HG03280 (cell line): ENCODE data around the gene RNU2-1.
"Not testable (repeated sequence)": the region's sequence is repeated elsewhere in the genome, so short reads cannot be mapped to it uniquely, and the experiment has no call there.

Experiments used
- ATAC-seq: cut with Tn5 transposase; IDR thresholded peaks from one replicate; pipeline ENCODE4 v1.9.1; 2021; ENCODE audit warnings: mild to moderate bottlenecking, moderate library complexity; ENCODE audit not compliant: unreplicated experiment

The RNU2-1 gene

DNA sequence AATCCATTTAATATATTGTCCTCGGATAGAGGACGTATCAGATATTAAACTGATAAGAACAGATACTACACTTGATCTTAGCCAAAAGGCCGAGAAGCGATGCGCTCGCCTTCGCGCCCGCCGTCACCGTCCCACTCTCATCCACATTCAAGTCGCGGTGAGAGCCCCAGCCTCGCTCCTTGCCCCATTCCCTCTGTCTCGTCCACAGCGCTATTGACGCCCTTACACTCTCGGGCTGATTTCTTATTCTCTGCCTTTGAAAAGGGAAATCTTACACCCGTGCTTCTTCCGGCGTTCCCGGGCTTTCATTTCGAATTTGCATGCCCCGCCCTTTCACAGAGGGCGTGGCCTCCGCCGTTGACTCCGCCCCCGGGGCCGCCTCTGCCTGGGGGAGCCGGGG, at the start of gene RNU2-1:
Gene RNU2-1, minus strand, starts transcription at position 101 of the 400 bp plus-strand sequence.
- not testable (repeated sequence) for ATAC-seq

GRCh38 chr17:43272914-43273313, 39.1 kb upstream of the RNU2-1 start:
- not testable (repeated sequence) for ATAC-seq

DNA sequence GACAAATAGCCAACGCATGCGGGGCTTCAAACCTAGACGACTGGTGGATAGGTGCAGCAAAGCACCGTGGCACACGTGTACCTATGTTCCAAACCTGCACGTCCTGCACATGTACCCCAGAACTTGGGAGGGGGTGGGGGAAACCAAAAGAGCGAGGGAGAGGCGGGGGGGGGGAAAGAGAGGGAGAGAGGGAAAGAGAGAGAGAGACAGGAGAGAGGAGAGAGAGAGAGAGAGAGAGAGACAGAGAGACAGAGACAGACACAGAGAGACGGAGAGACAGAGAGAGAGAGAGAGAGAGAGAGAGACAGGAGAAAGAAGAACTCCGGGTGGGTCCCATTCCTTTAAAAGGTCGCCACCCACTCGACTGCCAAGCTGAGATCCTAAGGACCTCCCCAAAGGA, 38.7 kb upstream of the RNU2-1 start:
- ATAC-seq, result not testable (repeated sequence)

DNA sequence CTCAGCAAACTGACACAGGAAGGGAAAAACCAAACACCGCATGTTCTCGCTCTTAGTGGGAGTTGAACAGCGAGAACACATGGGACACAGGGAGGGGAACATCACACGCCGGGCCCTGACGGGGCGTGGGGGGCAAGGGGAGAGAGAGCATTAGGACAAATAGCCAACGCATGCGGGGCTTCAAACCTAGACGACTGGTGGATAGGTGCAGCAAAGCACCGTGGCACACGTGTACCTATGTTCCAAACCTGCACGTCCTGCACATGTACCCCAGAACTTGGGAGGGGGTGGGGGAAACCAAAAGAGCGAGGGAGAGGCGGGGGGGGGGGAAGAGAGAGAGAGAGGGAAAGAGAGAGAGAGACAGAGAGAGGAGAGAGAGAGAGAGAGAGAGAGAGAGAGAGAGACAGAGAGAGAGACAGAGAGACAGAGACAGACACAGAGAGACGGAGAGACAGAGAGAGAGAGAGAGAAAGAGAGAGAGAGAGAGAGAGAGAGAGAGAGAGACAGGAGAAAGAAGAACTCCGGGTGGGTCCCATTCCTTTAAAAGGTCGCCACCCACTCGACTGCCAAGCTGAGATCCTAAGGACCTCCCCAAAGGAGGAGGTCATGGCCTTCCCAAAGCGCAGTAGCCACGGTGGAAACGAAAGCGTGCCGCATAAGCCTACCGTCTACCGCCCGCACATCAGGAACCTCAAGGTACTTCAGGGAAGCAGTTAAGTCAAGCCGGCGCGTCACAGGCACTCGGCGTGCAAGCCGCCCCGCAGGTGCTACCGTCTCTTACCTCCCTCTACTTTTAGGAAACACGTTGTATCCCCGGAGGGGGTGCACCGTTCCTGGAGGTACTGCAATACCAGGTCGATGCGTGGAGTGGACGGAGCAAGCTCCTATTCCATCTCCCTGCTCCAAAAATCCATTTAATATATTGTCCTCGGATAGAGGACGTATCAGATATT, 37.1 kb upstream of the RNU2-1 start:
- not testable (repeated sequence) for ATAC-seq

DNA sequence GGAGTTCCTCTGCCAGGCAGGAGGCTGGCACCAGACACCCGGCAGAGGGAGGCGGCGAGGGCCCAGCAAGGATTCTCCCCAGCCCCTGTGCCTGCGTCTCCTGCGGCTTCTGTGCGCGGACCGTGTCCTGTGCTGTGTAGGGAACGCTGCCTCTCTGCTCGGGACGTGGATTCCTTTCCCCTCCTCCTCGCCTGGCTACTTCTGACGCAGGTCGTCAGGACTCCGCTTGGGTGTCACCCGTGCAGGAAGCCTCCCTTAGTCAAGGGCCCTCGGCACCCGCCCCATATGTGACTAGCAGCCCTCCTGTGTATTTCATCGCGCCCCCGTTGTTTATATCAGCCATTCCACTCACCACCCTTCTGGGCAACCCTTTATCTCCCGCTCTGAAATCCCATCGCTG, 12.7 kb upstream of the RNU2-1 start:
- ATAC-seq, result not testable (repeated sequence)

GRCh38 chr17:43240596-43241352, 7.0 kb upstream of the RNU2-1 start:
- ATAC-seq, result not testable (repeated sequence)

- ATAC-seq, result not testable (repeated sequence)
Measured at GRCh38 chr17:43239597-43239996, 5.8 kb upstream of the RNU2-1 start.

- not testable (repeated sequence) for ATAC-seq
Measured at GRCh38 chr17:43233263-43233662, 514 bp downstream of the RNU2-1 start.

DNA sequence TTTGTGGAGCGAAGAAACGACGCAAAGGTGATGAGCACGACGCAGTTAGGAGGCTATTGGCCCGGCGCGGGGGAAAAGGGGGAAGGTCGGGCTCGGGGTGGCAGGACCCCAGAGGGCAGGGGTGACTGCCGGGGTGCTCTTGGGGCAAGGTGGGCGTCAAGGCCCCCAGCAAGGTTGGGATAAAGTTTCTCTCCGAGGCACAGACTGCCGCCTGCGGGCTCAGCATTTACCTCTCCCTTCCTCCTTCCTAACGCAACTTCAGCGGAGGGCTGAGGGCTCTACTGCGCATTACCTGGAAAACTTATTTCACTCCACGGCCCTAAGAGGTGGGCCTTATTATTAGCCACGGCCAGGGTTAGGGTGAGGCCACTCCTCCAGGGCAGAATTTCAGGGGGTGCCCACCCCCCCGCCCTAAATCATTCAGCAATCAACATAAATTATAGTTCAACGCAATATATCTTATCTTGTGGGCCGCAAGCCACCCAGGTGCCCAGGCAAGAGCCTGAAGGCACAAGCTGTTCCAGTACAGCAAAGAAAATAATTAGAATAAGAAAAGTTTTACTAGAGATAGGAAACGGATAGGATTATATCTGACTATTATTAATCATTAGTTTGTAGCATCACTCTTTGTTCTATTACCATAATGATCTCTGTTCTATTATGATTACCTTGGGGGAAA, 1.6 kb downstream of the RNU2-1 start:
- ATAC-seq, result not testable (repeated sequence)

- not testable (repeated sequence) for ATAC-seq
Measured at GRCh38 chr17:43231205-43232020, 2.4 kb downstream of the RNU2-1 start.

- not testable (repeated sequence) for ATAC-seq
Measured at GRCh38 chr17:43228020-43228782, 5.6 kb downstream of the RNU2-1 start, which contains the start of gene CCDC200. Gene CCDC200, minus strand, starts transcription at chr17:43228623. Its CDS starts 69 bp downstream, at chr17:43228554.

- ATAC-seq, result no peak
Measured at GRCh38 chr17:43226393-43226792, 7.4 kb downstream of the RNU2-1 start.

GRCh38 chr17:43224146-43224705, 9.6 kb downstream of the RNU2-1 start:
- ATAC-seq, result no peak

DNA sequence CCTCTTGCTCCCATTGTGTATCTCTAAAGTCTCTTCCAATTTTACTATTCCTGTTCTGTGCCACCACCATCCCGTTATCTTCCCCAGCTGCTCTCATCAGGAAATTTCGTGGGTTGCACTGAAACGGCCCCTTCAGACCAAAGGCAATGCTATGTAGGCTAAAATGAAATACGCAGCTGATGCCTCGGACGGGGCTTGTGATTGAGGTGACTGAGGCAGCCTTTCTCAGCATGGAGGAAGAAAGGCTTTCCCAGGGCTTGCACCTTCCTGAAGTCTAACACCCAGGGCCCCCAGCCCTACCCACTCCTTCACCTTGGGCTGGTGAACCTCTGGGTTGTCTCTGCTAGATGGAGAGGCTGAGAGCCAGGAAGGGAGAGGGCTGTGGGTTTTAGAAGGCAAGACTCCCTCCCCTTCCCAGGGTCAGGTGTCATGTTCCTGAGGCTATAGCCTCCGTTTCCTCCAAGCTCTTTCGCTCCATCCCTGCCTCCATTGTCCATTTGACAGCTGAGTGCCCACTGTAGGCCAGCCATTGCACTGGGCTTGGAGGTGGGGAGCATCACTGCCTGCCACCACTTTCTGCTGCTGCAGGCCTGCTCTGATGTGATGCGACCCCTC, 13.2 kb downstream of the RNU2-1 start:
- ATAC-seq, result no peak

DNA sequence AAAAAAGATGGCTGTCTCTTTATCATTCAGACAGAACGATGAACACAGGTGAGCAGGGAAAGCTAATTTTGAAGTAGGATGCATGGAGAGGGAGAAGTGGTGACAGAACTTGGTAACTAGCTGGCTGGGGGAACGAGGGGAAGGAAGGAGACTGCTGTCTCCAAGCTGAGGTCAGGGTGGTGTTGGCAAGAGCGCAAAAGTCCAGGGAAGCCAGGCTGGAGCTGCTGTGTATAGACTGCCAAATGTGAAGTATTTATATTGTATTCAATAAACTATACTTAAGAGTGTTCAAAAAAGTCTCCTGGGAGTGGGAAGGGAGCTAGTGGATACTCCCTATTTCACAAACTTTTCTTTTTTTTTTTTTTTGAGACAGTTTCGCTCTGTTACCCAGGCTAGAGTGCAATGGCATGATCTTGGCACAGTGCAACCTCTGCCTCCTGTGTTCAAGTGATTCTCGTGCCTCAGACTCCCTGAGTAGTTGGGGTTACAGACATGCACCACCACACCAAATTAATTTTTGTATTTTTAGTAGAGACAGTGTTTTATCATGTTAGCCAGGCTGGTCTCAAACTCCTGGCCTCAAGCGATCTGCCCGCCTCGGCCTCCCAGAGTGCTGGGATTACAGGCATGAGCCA, 13.9 kb downstream of the RNU2-1 start:
- ATAC-seq, result no peak

- no peak for ATAC-seq
Measured at GRCh38 chr17:43219001-43219400, 14.8 kb downstream of the RNU2-1 start.

DNA sequence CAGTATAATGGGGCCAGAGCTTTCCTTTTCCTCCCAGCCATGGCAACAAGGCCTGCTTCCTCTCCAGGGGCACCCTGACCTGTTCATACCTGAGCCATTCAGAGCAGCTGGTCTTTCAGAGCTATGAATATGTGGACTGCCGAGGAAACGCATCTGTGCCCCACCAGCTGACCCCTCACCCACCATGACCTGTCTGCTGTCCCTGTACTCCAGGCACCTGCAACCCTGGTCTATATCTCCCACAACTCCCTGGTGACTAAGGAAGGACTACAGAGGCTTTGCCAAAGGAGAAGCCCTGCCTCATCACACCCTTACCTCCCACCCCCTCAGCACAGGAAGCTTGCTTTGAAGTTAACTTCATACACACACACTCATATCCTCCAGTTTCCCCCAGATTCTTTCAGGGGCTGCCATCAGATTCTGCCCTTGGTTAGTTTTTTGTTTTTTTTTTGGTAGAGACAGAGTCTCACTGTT, 16.1 kb downstream of the RNU2-1 start:
- ATAC-seq, result no peak
